Measurements from ENCODE around the gene CILP2.

Gene CILP2

GRCh38 chr19:19538061-19538784 is at the start of gene CILP2:
CILP2 (plus strand) TSS chr19:19538265; CDS start chr19:19538350, 85 bp downstream.
- DNase-seq, result no peak

DNA sequence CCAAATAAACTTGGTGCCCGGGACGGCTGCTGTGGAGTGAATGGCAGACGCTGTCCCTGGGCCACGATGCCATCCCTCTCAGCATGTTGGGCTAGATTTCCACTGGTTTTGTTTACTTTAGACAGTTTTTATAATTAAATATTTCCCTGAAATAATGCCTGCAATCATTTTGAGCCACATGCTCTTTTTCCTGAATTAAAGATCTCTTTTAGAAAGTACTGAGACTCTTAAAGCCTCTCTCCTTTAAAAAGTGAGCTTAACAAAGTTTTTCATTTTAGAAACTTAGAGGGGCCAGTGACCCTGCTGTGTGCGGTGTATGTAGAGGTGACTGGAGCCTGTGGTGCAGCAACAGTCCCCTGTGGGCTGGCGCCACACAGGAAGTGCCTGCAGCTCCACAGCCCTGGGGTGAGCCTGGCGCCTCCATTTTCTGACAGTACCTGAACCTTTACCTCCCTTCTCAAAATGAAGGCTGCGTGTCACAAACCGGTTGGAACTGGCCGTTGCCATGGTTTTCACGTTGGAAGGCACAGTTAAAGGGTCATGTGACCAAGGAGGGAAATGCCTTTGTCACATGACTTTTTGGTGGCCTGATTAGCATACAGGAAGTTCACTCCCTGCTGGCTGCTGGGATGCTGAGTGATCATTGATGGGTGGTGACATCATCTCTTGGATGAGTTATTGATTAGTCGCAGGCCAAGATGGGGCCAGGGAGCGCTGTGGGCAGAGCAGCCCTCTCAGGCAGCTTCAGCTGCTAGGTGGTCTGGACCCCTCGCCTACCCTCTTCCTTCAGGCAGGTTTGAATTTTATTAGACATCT is 49.0 kb upstream of the CILP2 start:
- DNase-seq, result peak; percentile 34 to 48

DNA sequence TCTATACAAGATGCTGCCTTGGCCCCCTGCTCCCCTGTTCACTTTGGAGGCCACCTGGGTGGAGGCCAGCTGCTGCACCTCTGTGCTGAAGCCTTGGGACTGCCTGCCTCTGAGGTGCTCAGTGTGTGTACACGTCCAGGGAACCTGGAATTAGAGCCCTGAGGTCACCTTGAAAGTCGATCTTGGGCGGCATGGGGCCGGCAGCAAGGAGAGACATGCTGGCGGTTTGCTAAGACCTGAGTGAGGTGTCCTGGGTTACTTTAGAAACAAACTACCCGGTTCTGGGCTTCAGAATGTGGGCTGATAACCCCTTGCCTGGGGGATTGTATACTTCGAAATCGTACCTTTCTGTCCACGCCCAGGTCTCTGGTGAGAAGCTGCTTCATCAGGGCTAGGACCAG is 48.3 kb upstream of the CILP2 start:
- no peak for DNase-seq

GRCh38 chr19:19490214-19490968 is 47.7 kb upstream of the CILP2 start:
- DNase-seq, result peak; percentile 60 to 67

- no peak for DNase-seq
Observed at GRCh38 chr19:19491321-19492025, 46.6 kb upstream of the CILP2 start.

GRCh38 chr19:19492026-19492610 is 45.9 kb upstream of the CILP2 start:
- no peak for DNase-seq

GRCh38 chr19:19493841-19494546 is 44.1 kb upstream of the CILP2 start:
- no peak for DNase-seq

- no peak for DNase-seq
Observed at GRCh38 chr19:19495614-19496603, 42.2 kb upstream of the CILP2 start.

GRCh38 chr19:19498255-19498991 is 39.6 kb upstream of the CILP2 start:
- no peak for DNase-seq

GRCh38 chr19:19499272-19499995 is 38.6 kb upstream of the CILP2 start:
- DNase-seq, result no peak

DNA sequence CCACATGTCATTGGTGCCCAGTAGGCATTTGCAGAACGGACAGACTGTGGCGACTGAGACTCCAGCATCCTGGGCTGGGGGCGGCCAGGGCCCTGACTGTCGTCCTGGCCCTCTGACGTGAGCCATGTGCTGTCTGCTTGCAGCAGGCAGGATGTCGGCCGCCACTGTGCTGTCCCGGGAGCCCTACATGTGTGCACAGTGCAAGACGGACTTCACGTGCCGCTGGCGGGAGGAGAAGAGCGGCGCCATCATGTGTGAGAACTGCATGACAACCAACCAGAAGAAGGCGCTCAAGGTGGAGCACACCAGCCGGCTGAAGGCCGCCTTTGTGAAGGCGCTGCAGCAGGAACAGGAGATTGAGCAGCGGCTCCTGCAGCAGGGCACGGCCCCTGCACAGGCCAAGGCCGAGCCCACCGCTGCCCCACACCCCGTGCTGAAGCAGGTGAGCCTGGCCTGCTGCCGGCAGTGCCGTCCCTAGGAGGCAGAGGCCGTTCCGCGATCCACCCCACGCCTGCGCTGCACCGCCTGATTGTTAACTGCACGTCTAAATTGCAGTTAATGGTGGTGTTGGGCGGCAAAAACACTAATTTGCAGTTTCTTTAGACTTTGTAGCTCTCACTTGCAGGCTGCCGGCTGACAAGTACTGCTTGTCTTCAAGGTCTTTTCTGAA is 37.0 kb upstream of the CILP2 start:
- no peak for DNase-seq

- no peak for DNase-seq
Observed at GRCh38 chr19:19501798-19502197, 36.3 kb upstream of the CILP2 start.

DNA sequence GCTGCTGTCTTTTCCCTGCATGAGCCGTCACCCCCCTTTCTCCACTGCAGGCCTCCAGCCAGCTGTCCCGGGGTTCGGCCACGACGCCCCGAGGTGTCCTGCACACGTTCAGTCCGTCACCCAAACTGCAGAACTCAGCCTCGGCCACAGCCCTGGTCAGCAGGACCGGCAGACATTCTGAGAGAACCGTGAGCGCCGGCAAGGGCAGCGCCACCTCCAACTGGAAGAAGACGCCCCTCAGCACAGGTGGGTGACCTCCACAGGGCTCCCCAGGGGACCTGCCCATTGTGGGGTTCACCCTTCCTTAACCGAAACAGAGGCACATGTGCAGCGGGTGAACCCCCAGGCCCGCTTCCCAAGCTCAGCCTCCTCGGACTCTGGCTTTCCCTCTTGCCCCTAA is 35.8 kb upstream of the CILP2 start:
- no peak for DNase-seq

- DNase-seq, result no peak
Observed at GRCh38 chr19:19502808-19503602, 35.1 kb upstream of the CILP2 start.

GRCh38 chr19:19504754-19505668 is 33.1 kb upstream of the CILP2 start:
- no peak for DNase-seq

DNA sequence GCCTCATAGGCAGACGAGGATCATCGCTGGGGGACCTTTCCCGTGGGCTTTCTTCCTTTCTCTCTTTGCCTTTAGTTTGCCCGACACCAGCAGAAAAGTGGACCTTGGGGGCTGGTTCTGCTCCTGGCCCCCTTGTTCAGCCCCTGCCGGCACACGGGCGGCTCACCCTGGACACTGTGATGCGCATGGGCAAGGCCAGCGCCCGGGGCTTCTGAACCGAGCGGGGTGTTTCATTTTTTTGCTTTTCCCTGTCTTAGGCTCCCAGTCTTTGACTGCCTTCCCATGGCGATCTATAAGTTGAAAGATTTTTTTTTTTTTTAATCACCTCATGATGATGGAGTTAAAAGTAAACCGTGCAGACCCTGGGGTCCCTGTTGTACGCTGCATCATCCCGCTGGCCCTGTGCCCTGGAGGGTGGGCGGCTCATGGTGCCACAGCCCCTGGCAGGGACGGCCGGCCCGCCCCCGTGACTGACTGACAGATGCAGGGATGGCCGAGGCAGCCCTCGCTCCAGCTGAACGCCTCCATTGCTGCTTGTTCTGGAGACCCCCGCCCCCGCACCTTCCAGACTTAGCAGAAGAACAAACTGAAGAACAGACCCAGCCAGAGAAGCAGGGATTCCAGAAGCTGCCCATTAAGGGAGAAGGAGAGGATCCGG is 32.3 kb upstream of the CILP2 start:
- no peak for DNase-seq
